HG02623 (cell line): ENCODE data around the gene UVRAG.
"Not testable (repeated sequence)": the region's sequence is repeated elsewhere in the genome, so short reads cannot be mapped to it uniquely, and the experiment has no call there.

Experiments
- ATAC-seq: cut with Tn5 transposase; IDR thresholded peaks from one replicate; pipeline ENCODE4 v1.9.1; 2021; ENCODE audit warnings: moderate library complexity; ENCODE audit not compliant: unreplicated experiment

The UVRAG gene

GRCh38 chr11:75946531-75947530, 131.8 kb downstream of the UVRAG start:
- no peak for ATAC-seq

- no peak for ATAC-seq
Measured at GRCh38 chr11:75949023-75949672, 134.1 kb downstream of the UVRAG start.

- no peak for ATAC-seq
Measured at GRCh38 chr11:75950141-75950540, 135.1 kb downstream of the UVRAG start.

- ATAC-seq, result no peak
Measured at GRCh38 chr11:75954039-75954438, 139.0 kb downstream of the UVRAG start.

GRCh38 chr11:75955443-75955842, 140.4 kb downstream of the UVRAG start:
- ATAC-seq, result no peak

GRCh38 chr11:75959540-75959939, 144.5 kb downstream of the UVRAG start:
- ATAC-seq, result no peak

- no peak for ATAC-seq
Measured at GRCh38 chr11:75964071-75964470, 149.1 kb downstream of the UVRAG start.

- ATAC-seq, result no peak
Measured at GRCh38 chr11:75966537-75967287, 151.7 kb downstream of the UVRAG start.

GRCh38 chr11:75968021-75968625, 153.1 kb downstream of the UVRAG start:
- no peak for ATAC-seq

GRCh38 chr11:75969626-75970308, 154.8 kb downstream of the UVRAG start:
- ATAC-seq, result no peak

- not testable (repeated sequence) for ATAC-seq
Measured at GRCh38 chr11:75973710-75974109, 158.7 kb downstream of the UVRAG start.

- ATAC-seq, result not testable (repeated sequence)
Measured at GRCh38 chr11:75979075-75979474, 164.1 kb downstream of the UVRAG start.

- not testable (repeated sequence) for ATAC-seq
Measured at GRCh38 chr11:75979479-75980027, 164.5 kb downstream of the UVRAG start.

- ATAC-seq, result no peak
Measured at GRCh38 chr11:75980031-75980430, 165.0 kb downstream of the UVRAG start.

GRCh38 chr11:75981546-75981945, 166.5 kb downstream of the UVRAG start:
- no peak for ATAC-seq

- ATAC-seq, result no peak
Measured at GRCh38 chr11:75982309-75982708, 167.3 kb downstream of the UVRAG start.

GRCh38 chr11:75986966-75987365, 172.0 kb downstream of the UVRAG start:
- ATAC-seq, result no peak

GRCh38 chr11:75993126-75993525, 178.1 kb downstream of the UVRAG start:
- no peak for ATAC-seq

GRCh38 chr11:75994616-75995015, 179.6 kb downstream of the UVRAG start:
- ATAC-seq, result no peak
